H1 (cell line): Measurements from ENCODE around the gene LAMP5. TPM values are rescaled to one million over a fixed set of nuclear protein-coding genes. Genes with fewer than 3 reads are reported as not detected.

Experiments
- CTCF ChIA-PET: fragments of 300-600 bp; sonication (Branson Sonifier 250); formaldehyde crosslinking; loops from one replicate; lab custom pipeline; 2021; ENCODE audit not compliant: partially characterized antibody; lab: Charles Lee
- POLR2A ChIA-PET: fragments of 300-600 bp; sonication (Branson Sonifier 250); formaldehyde crosslinking; loops from one replicate; lab custom pipeline; 2021; ENCODE audit warnings: inconsistent platforms; ENCODE audit not compliant: partially characterized antibody; lab: Charles Lee
- DNase-seq, 2 experiments: peaks; one replicate each; pipeline versions ENCODE4 v3.0.0 to v3.0.0-alpha.2; 2010 to 2022; ENCODE audit warnings: low spot score in 2 of 2, low read depth in 1 of 2, mixed read lengths in 1 of 2
- FAIRE-seq: peaks from 2 replicates; lab custom pipeline; 2011; peaks lifted over from hg19 to GRCh38; lab: Jason Lieb, UNC
- H2AFZ ChIP-seq: 2 replicates; pipeline ENCODE4 v1.8.1; 2012; ENCODE audit warnings: low read length, inconsistent platforms
- H2AK5ac ChIP-seq: 2 replicates; pipeline ENCODE4 v1.6.1; 2013; ENCODE audit warnings: low read depth, low read length
- H2BK120ac ChIP-seq: replicated peaks from 2 replicates; pipeline ENCODE3; 2013; ENCODE audit warnings: low read depth, low read length, inconsistent platforms
- H2BK12ac ChIP-seq: 2 replicates; pipeline ENCODE4 v1.6.1; 2013; ENCODE audit warnings: low read depth, low read length
- H2BK15ac ChIP-seq: 2 replicates; pipeline ENCODE4 v1.6.1; 2013; ENCODE audit warnings: low read length
- H2BK20ac ChIP-seq: 2 replicates; pipeline ENCODE4 v1.6.1; 2013; ENCODE audit warnings: low read length
- H2BK5ac ChIP-seq: 2 replicates; pipeline ENCODE4 v1.6.1; 2013; ENCODE audit warnings: low read depth, low read length
- H3K14ac ChIP-seq: 2 replicates; pipeline ENCODE4 v1.6.1; 2013; ENCODE audit warnings: inconsistent platforms; ENCODE audit not compliant: insufficient read length
- H3K18ac ChIP-seq: 2 replicates; pipeline ENCODE4 v1.6.1; 2013; ENCODE audit warnings: low read length; ENCODE audit errors: extremely low read depth
- H3K23ac ChIP-seq: 2 replicates; pipeline ENCODE4 v1.6.1; 2013; ENCODE audit warnings: inconsistent platforms; ENCODE audit not compliant: insufficient read length
- H3K23me2 ChIP-seq: 2 replicates; pipeline ENCODE4 v1.6.1; 2013; ENCODE audit warnings: low read depth, low read length
- H3K27ac ChIP-seq: 2 replicates; pipeline ENCODE4 v1.6.1; 2011; ENCODE audit warnings: low read depth, low read length, inconsistent platforms
- H3K27me3 ChIP-seq, 4 experiments: replicated peaks in 1 of 4; 1 replicate in 1 of 4; 2 replicates in 3 of 4; pipeline versions ENCODE4 v1.6.1 to v1.8.1; 2011 to 2013; ENCODE audit warnings: low read length in 3 of 4, mild to moderate bottlenecking in 3 of 4, inconsistent platforms in 2 of 4, mixed read lengths in 2 of 4, moderate library complexity in 1 of 4; ENCODE audit not compliant: control insufficient read depth in 3 of 4, insufficient read depth in 3 of 4; ENCODE audit errors: extremely low read depth in 1 of 4
- H3K36me3 ChIP-seq, 4 experiments: 2 replicates each; pipeline versions ENCODE4 v1.6.1 to v1.8.1; 2011 to 2013; ENCODE audit warnings: mild to moderate bottlenecking in 4 of 4, low read length in 3 of 4, moderate library complexity in 2 of 4, control low read depth in 1 of 4, inconsistent platforms in 1 of 4; ENCODE audit not compliant: insufficient read depth in 4 of 4, control insufficient read depth in 2 of 4
- H3K4ac ChIP-seq: replicated peaks from 2 replicates; pipeline ENCODE3; 2013; ENCODE audit warnings: low read length, low read depth, mixed read lengths, inconsistent platforms; ENCODE audit not compliant: insufficient read length
- H3K4me1 ChIP-seq, 4 experiments: replicated peaks in 1 of 4; 1 replicate in 1 of 4; 2 replicates in 3 of 4; pipeline versions ENCODE4 v1.6.1 to v1.8.1; 2011 to 2013; ENCODE audit warnings: low read length in 3 of 4, inconsistent platforms in 2 of 4, mixed read lengths in 1 of 4; ENCODE audit not compliant: insufficient read depth in 4 of 4, control insufficient read depth in 3 of 4
- H3K4me2 ChIP-seq, 2 experiments: 2 replicates each; pipeline versions ENCODE4 v1.6.1 to v1.8.1; 2011 to 2013; ENCODE audit warnings: low read depth in 2 of 2, low read length in 2 of 2, control low read depth in 1 of 2, inconsistent platforms in 1 of 2, mild to moderate bottlenecking in 1 of 2; ENCODE audit not compliant: insufficient read depth in 1 of 2
- H3K4me3 ChIP-seq, 4 experiments: fragments of 200-600, 300-600 bp in 1 of 4; sonication (generic), shearing (Covaris generic), sonication (Bioruptor Twin) in 1 of 4; 2 replicates each; pipeline versions ENCODE4 v1.5.1 to v1.8.1; 2011 to 2016; ENCODE audit warnings: low read length in 4 of 4, low read depth in 3 of 4, control low read depth in 2 of 4, inconsistent platforms in 2 of 4, mild to moderate bottlenecking in 2 of 4, mixed read lengths in 1 of 4, moderate library complexity in 1 of 4; ENCODE audit not compliant: insufficient read depth in 2 of 4; ENCODE audit errors: extremely low read depth in 1 of 4
- H3K56ac ChIP-seq: replicated peaks from 2 replicates; pipeline ENCODE3; 2013; ENCODE audit warnings: low read depth, mild to moderate bottlenecking, mixed read lengths, low read length, inconsistent platforms; ENCODE audit not compliant: insufficient read length
- H3K79me1 ChIP-seq: 2 replicates; pipeline ENCODE4 v1.6.1; 2013; ENCODE audit warnings: low read depth, low read length, control low read depth
- H3K79me2 ChIP-seq, 2 experiments: 2 replicates each; pipeline versions ENCODE4 v1.6.1 to v1.8.1; 2012 to 2013; ENCODE audit warnings: low read length in 2 of 2, mild to moderate bottlenecking in 2 of 2, inconsistent platforms in 1 of 2; ENCODE audit not compliant: insufficient read depth in 2 of 2, control insufficient read depth in 1 of 2
- H3K9ac ChIP-seq, 4 experiments: replicated peaks in 1 of 4; 1 replicate in 1 of 4; 2 replicates in 3 of 4; pipeline versions ENCODE4 v1.6.1 to v1.8.1; 2011 to 2013; ENCODE audit warnings: low read depth in 3 of 4, low read length in 3 of 4, control low read depth in 2 of 4, mild to moderate bottlenecking in 2 of 4, moderate library complexity in 2 of 4, inconsistent platforms in 1 of 4; ENCODE audit errors: extremely low read depth in 1 of 4
- H3K9me3 ChIP-seq, 2 experiments: 2 replicates each; pipeline versions ENCODE4 v1.6.1 to v1.8.1; 2012 to 2013; ENCODE audit warnings: mild to moderate bottlenecking in 2 of 2, moderate library complexity in 2 of 2, control low read depth in 1 of 2, inconsistent platforms in 1 of 2, low read depth in 1 of 2, low read length in 1 of 2, mixed read lengths in 1 of 2; ENCODE audit not compliant: insufficient read depth in 2 of 2
- H4K20me1 ChIP-seq, 2 experiments: replicated peaks in 1 of 2; 2 replicates each; pipeline versions ENCODE3 to v1.8.1; 2011 to 2013; ENCODE audit warnings: inconsistent platforms in 2 of 2, low read length in 2 of 2, mild to moderate bottlenecking in 1 of 2; ENCODE audit not compliant: insufficient read depth in 2 of 2, control insufficient read depth in 1 of 2
- H4K5ac ChIP-seq: 2 replicates; pipeline ENCODE4 v1.6.1; 2013; ENCODE audit warnings: low read length, low read depth, mixed read lengths, inconsistent platforms; ENCODE audit not compliant: insufficient read length
- H4K8ac ChIP-seq: 2 replicates; pipeline ENCODE4 v1.8.0; 2013; ENCODE audit warnings: mild to moderate bottlenecking, moderate library complexity, low read length, inconsistent platforms; ENCODE audit not compliant: insufficient read depth; ENCODE audit errors: extremely low read depth
- H4K91ac ChIP-seq: replicated peaks from 2 replicates; pipeline ENCODE3; 2013; ENCODE audit warnings: low read length, mixed read lengths, inconsistent platforms; ENCODE audit not compliant: insufficient read length
- CBX8 ChIP-seq: fragments of 300-800, 300-1000 bp; sonication (generic); IDR thresholded peaks from 2 replicates; pipeline ENCODE4 v1.7.1; 2016; ENCODE audit warnings: low read depth, low read length, borderline replicate concordance
- NANOG ChIP-seq: IDR thresholded peaks from 2 replicates; pipeline ENCODE4 v1.6.1; 2011; ENCODE audit warnings: low read length, low read depth, mild to moderate bottlenecking, inconsistent platforms; ENCODE audit not compliant: insufficient read depth, poor library complexity, severe bottlenecking
- PHF8 ChIP-seq: fragments of 200-600 bp; sonication (generic); conservative IDR thresholded peaks from 2 replicates; pipeline ENCODE4 v1.7.1; 2012; ENCODE audit warnings: low read depth, mild to moderate bottlenecking, inconsistent platforms, low read length, moderate library complexity
- POLR2A ChIP-seq, 2 experiments: IDR thresholded peaks; 1 replicate in 1 of 2; 2 replicates in 1 of 2; pipeline ENCODE4 v1.6.1; 2011; ENCODE audit warnings: low read depth in 2 of 2, low read length in 2 of 2, mild to moderate bottlenecking in 2 of 2; ENCODE audit errors: control extremely low read depth in 1 of 2
- RNF2 ChIP-seq: fragments of 200-900, 300-1000 bp; sonication (generic); IDR thresholded peaks from 2 replicates; pipeline ENCODE4 v1.7.1; 2016; ENCODE audit warnings: borderline replicate concordance, low read depth, mild to moderate bottlenecking, antibody characterized with exemption, low read length; ENCODE audit not compliant: poor library complexity, severe bottlenecking; ENCODE audit errors: missing control alignments
- SUZ12 ChIP-seq: fragments of 200-600 bp; sonication (generic); IDR thresholded peaks from 2 replicates; pipeline ENCODE4 v1.6.1; 2012; ENCODE audit warnings: mild to moderate bottlenecking, inconsistent platforms, low read length, moderate library complexity, mixed read lengths
- TAF7 ChIP-seq: optimal IDR thresholded peaks from 2 replicates; pipeline ENCODE3; 2011; ENCODE audit warnings: low read depth, mild to moderate bottlenecking, inconsistent platforms, low read length, moderate library complexity, borderline replicate concordance
- TBP ChIP-seq: IDR thresholded peaks from 2 replicates; pipeline ENCODE4 v1.6.1; 2011; ENCODE audit warnings: low read depth, low read length, improper control_type of control experiment
- TEAD4 ChIP-seq: IDR thresholded peaks from 2 replicates; pipeline ENCODE4 v1.6.1; 2012; ENCODE audit warnings: low read depth, low read length, inconsistent platforms, mixed read lengths
- WGBS, 2 experiments: shearing (Covaris generic) in 1 of 2; methylation state at CpG; one replicate each; pipeline versions ENCODE4 v1.1.6 to v1.1.7; 2013 to 2015; ENCODE audit warnings: low lambda C conversion rate in 2 of 2, mixed read lengths in 2 of 2, inconsistent platforms in 1 of 2, low coverage in 1 of 2, missing lambda C conversion rate in 1 of 2; ENCODE audit not compliant: insufficient replicate concordance in 2 of 2, insufficient coverage in 1 of 2, insufficient read length in 1 of 2; ENCODE audit errors: extremely low coverage in 1 of 2, missing lambda C conversion rate in 1 of 2; 5-methylcytosine and 5-hydroxymethylcytosine counted together
- polyA plus RNA-seq, 7 experiments: library from polyadenylated mRNA; depleted of rRNA in 3 of 7; stranded (reverse) in 5 of 7; unstranded in 2 of 7; fragments of >200 nt in 5 of 7; fragments of 200-250 nt in 2 of 7; gene quantifications; 1 replicate in 5 of 7; 2 replicates in 1 of 7; 4 replicates in 1 of 7; pipeline versions ENCODE4 v1.2.1 to v1.2.3, GENCODE V29; 2011 to 2013; ENCODE audit warnings: missing spikeins in 2 of 7, mixed read lengths in 2 of 7
- total RNA-seq: library from RNA; stranded (reverse); fragmentation: NEBNext Ultra II Directional; extraction: Animal tissue kit (Norgen Biotek cat#: 25700); gene quantifications from 2 replicates; pipeline ENCODE4 v1.2.1, GENCODE V29; 2021
- TF ChIP-seq, protein P1 (sequence below), 3 experiments: IDR thresholded peaks; 1 replicate in 2 of 3; 2 replicates in 1 of 3; pipeline versions ENCODE4 v1.5.1 to v1.6.1; 2011; ENCODE audit warnings: low read length in 3 of 3, mild to moderate bottlenecking in 3 of 3, inconsistent platforms in 2 of 3, low read depth in 1 of 3, moderate library complexity in 1 of 3; ENCODE audit not compliant: insufficient read depth in 1 of 3; ENCODE audit errors: control extremely low read depth in 1 of 3

The LAMP5 gene
- total and polyA plus RNA-seq, 2 of the 8 experiments (the other 6 are each of a cell fraction or from before 2014, with no cell fraction given): 0.22 to 1.9 TPM

DNA sequence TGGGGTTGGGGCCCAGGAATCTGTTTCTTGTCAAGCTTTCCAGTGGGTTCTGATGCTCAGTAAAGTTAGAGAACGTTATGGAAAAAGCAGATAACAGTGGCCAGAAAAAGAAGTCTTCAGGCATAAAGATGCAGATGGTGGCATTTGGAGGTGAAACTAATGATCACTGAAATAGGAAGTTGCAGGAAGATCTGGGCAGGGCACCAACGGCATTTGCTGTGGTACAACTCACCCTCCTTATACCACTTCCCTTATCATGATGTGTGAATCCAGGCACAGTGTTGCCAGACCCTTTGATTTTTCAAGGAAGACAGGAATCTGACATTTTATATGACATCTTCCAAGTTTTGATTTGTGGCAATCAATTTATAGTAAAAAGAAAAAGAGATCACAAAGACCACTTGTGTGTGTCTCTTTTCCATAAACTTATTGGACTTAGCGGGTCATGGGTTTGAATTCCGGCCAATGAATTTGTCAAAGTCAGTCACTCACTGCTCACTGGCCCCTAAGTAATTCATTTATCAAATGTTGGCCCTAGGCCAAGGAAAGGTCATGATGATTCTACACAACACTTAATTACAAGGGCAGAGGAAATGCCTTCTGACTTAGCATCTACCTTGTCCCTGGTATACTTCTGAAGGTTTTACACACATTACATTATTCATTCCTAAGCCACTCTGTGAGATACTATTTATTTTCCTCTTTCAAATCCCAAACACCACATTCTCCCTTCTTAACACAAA, 37.6 kb downstream of the LAMP5 start:
- H4K8ac ChIP-seq: no peak overlapping the region
- no peak overlapping the region for H2AFZ ChIP-seq
- H3K4me3 ChIP-seq: no peak overlapping the region
- no peak overlapping the region for H2BK20ac ChIP-seq
- H2BK5ac ChIP-seq: no peak overlapping the region
- H2AK5ac ChIP-seq: no peak overlapping the region
- no peak overlapping the region for H3K56ac ChIP-seq
- H3K14ac ChIP-seq: no peak overlapping the region
- H4K5ac ChIP-seq: no peak overlapping the region
- H3K4me1 ChIP-seq: no peaks in the 10 kb centered on the region
- H3K23ac ChIP-seq: no peak overlapping the region
- no peak overlapping the region for H2BK120ac ChIP-seq
- H3K27me3 ChIP-seq: no peaks in the 10 kb centered on the region
- ChIA-PET POLR2A (no interaction called here), CTCF (interaction anchor here (1.1 kb wide), 1 partner anchor 10 kb away, joined by 6 read pairs; no protein-coding TSS in a partner anchor)
- no peak overlapping the region for H3K18ac ChIP-seq
- H3K79me2 ChIP-seq: no peaks in the 10 kb centered on the region
- H3K4me2 ChIP-seq: no peak overlapping the region
- no peak overlapping the region for H3K4ac ChIP-seq
- no peak overlapping the region for H2BK12ac ChIP-seq
- FAIRE-seq (no peak), DNase-seq (no peak)
- H3K27ac ChIP-seq: no peak overlapping the region
- no peak overlapping the region for H3K9ac ChIP-seq
- no peak overlapping the region for H4K91ac ChIP-seq
- H3K79me1 ChIP-seq: no peaks in the 10 kb centered on the region
- no peaks in the 10 kb centered on the region for H3K23me2 ChIP-seq
- no peaks in the 10 kb centered on the region for H4K20me1 ChIP-seq
- WGBS, 2 experiments: 94% methylated on average over 4 of the region's 4 CpGs; no CpG with 5 or more reads in 1 of the 2 experiments
- H3K36me3 ChIP-seq: no peaks in the 10 kb centered on the region
- H3K9me3 ChIP-seq: no peaks in the 10 kb centered on the region
- H2BK15ac ChIP-seq: no peak overlapping the region
- TF ChIP-seq RNF2 (no peak), PHF8 (no peak), TBP (no peak), POLR2A (IDR thresholded peaks at IDR 0.05; ENCODE audit: control extremely low read depth in 1 of 2, low read depth in 2 of 2, low read length in 2 of 2) (no peak), SUZ12 (no peak), NANOG (no peak), CBX8 (no peak), TEAD4 (no peak), TAF7 (no peak)
- TF ChIP-seq, protein P1, sequence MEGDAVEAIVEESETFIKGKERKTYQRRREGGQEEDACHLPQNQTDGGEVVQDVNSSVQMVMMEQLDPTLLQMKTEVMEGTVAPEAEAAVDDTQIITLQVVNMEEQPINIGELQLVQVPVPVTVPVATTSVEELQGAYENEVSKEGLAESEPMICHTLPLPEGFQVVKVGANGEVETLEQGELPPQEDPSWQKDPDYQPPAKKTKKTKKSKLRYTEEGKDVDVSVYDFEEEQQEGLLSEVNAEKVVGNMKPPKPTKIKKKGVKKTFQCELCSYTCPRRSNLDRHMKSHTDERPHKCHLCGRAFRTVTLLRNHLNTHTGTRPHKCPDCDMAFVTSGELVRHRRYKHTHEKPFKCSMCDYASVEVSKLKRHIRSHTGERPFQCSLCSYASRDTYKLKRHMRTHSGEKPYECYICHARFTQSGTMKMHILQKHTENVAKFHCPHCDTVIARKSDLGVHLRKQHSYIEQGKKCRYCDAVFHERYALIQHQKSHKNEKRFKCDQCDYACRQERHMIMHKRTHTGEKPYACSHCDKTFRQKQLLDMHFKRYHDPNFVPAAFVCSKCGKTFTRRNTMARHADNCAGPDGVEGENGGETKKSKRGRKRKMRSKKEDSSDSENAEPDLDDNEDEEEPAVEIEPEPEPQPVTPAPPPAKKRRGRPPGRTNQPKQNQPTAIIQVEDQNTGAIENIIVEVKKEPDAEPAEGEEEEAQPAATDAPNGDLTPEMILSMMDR (IDR thresholded peaks at IDR 0.05; ENCODE audit: control extremely low read depth in 1 of 3, insufficient read depth in 1 of 3, low read depth in 1 of 3, low read length in 3 of 3): no peak
